Measurements from ENCODE around the gene ST3GAL3. TPM values are rescaled to one million over a fixed set of nuclear protein-coding genes. Genes with fewer than 3 reads are reported as not detected.

ST3GAL3 gene
- total and polyA plus RNA-seq, 2 of the 13 experiments (the other 11 are each of a cell fraction or from before 2014, with no cell fraction given): 5.1 to 8.1 TPM

DNA sequence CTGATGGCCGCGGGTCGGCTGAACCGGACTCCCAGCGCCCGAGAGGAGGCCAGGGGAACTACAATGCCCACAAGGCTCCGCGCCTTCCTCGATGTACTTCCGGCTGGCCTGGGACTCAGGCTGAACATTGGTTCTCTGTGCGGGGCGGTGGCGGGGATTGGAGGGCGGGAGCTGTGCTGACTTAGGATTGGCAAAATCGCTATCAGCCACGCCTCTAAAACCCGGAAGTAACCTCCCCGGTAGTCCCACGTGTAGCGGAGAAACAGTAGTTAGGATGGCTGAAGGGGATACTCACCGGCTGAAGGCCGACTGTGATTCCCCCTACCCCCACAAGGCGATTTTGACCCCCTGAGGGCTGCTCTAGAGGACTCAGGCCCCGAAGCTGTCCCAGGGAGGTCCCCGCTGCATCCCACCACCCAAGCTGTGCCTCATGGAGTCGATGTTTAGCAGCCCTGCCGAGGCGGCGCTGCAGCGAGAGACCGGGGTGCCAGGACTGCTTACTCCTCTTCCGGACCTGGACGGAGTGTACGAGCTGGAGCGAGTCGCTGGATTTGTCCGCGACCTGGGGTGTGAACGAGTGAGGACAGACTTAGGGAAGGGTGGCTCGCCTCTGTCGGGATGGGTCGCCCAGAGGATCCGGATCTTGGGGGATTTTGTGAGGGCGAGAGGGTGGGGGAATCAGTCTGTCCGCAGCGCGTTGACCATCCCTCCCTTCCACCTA lies 262.6 kb downstream of the ST3GAL3 start, which contains the start of gene DPH2 (continued):
- TF ChIP-seq, protein P1, sequence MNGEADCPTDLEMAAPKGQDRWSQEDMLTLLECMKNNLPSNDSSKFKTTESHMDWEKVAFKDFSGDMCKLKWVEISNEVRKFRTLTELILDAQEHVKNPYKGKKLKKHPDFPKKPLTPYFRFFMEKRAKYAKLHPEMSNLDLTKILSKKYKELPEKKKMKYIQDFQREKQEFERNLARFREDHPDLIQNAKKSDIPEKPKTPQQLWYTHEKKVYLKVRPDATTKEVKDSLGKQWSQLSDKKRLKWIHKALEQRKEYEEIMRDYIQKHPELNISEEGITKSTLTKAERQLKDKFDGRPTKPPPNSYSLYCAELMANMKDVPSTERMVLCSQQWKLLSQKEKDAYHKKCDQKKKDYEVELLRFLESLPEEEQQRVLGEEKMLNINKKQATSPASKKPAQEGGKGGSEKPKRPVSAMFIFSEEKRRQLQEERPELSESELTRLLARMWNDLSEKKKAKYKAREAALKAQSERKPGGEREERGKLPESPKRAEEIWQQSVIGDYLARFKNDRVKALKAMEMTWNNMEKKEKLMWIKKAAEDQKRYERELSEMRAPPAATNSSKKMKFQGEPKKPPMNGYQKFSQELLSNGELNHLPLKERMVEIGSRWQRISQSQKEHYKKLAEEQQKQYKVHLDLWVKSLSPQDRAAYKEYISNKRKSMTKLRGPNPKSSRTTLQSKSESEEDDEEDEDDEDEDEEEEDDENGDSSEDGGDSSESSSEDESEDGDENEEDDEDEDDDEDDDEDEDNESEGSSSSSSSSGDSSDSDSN (CRISPR knock-in tag; IDR thresholded peaks at IDR 0.05): peak; percentile 26; the same call in 1 of the 2 replicates
- TF ChIP-seq, protein P2, sequence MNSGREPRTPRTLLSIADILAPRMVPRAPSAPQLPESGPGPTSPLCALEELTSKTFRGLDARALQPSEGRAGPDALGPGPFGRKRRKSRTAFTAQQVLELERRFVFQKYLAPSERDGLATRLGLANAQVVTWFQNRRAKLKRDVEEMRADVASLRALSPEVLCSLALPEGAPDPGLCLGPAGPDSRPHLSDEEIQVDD (CRISPR knock-in tag; IDR thresholded peaks at IDR 0.05; ENCODE audit: borderline replicate concordance): no peak
- TF ChIP-seq TGIF2 (CRISPR knock-in tag; IDR thresholded peaks at IDR 0.05): 0 out of 2 replicates have a peak, but pooled peaks have one; percentile 58
- TF ChIP-seq TEAD3 (CRISPR knock-in tag; optimal IDR thresholded peaks at IDR 0.05; ENCODE audit: borderline replicate concordance): no peak
- TF ChIP-seq ZNF644 (CRISPR knock-in tag; IDR thresholded peaks at IDR 0.05; ENCODE audit: low read depth): no peak
- no peak for TF ChIP-seq EED (CRISPR knock-in tag; IDR thresholded peaks at IDR 0.05)
- no peak for TF ChIP-seq HES4 (CRISPR knock-in tag; IDR thresholded peaks at IDR 0.05; ENCODE audit: borderline replicate concordance)
- TF ChIP-seq ZNF501 (CRISPR knock-in tag; IDR thresholded peaks at IDR 0.05): no peak
- no peak for TF ChIP-seq DBP (CRISPR knock-in tag; IDR thresholded peaks at IDR 0.05; ENCODE audit: not compliant biosample characterization)
- TF ChIP-seq ZNF343 (CRISPR knock-in tag; IDR thresholded peaks at IDR 0.05): no peak
- TF ChIP-seq GTF2F1 (IDR thresholded peaks at IDR 0.05; ENCODE audit: low read length): no peak
- TF ChIP-seq ZFX (CRISPR knock-in tag; IDR thresholded peaks at IDR 0.05; ENCODE audit: low read depth): peak; percentile 62; the same call in 1 of the 2 replicates
- no peak for TF ChIP-seq ZNF710 (CRISPR knock-in tag; IDR thresholded peaks at IDR 0.05; ENCODE audit: borderline replicate concordance)
- TF ChIP-seq PAWR (CRISPR knock-in tag; IDR thresholded peaks at IDR 0.05; ENCODE audit: borderline replicate concordance): no peak
- no peak for TF ChIP-seq ZNF180 (CRISPR knock-in tag; IDR thresholded peaks at IDR 0.05; ENCODE audit: borderline replicate concordance, low read depth)
- peak; percentile 69 for TF ChIP-seq SUZ12 (IDR thresholded peaks at IDR 0.05; ENCODE audit: low read depth, low read length)
- no peak for TF ChIP-seq TEF (CRISPR knock-in tag; IDR thresholded peaks at IDR 0.05)
- no peak for TF ChIP-seq ZNF589 (CRISPR knock-in tag; conservative IDR thresholded peaks at IDR 0.05)
- TF ChIP-seq, protein P3, sequence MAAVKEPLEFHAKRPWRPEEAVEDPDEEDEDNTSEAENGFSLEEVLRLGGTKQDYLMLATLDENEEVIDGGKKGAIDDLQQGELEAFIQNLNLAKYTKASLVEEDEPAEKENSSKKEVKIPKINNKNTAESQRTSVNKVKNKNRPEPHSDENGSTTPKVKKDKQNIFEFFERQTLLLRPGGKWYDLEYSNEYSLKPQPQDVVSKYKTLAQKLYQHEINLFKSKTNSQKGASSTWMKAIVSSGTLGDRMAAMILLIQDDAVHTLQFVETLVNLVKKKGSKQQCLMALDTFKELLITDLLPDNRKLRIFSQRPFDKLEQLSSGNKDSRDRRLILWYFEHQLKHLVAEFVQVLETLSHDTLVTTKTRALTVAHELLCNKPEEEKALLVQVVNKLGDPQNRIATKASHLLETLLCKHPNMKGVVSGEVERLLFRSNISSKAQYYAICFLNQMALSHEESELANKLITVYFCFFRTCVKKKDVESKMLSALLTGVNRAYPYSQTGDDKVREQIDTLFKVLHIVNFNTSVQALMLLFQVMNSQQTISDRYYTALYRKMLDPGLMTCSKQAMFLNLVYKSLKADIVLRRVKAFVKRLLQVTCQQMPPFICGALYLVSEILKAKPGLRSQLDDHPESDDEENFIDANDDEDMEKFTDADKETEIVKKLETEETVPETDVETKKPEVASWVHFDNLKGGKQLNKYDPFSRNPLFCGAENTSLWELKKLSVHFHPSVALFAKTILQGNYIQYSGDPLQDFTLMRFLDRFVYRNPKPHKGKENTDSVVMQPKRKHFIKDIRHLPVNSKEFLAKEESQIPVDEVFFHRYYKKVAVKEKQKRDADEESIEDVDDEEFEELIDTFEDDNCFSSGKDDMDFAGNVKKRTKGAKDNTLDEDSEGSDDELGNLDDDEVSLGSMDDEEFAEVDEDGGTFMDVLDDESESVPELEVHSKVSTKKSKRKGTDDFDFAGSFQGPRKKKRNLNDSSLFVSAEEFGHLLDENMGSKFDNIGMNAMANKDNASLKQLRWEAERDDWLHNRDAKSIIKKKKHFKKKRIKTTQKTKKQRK (IDR thresholded peaks at IDR 0.05; ENCODE audit: low read length): no peak
- no peak for TF ChIP-seq RAD21 (CRISPR knock-in tag; IDR thresholded peaks at IDR 0.05)

Data from HepG2 (cell line).